ENCODE data around the gene SLC17A9. TPM values are rescaled to one million over a fixed set of nuclear protein-coding genes. Genes with fewer than 3 reads are reported as not detected.

Gene SLC17A9
- total and polyA plus RNA-seq, 7 donors, result 0.32 to 1.0 (median 0.88) TPM

DNA sequence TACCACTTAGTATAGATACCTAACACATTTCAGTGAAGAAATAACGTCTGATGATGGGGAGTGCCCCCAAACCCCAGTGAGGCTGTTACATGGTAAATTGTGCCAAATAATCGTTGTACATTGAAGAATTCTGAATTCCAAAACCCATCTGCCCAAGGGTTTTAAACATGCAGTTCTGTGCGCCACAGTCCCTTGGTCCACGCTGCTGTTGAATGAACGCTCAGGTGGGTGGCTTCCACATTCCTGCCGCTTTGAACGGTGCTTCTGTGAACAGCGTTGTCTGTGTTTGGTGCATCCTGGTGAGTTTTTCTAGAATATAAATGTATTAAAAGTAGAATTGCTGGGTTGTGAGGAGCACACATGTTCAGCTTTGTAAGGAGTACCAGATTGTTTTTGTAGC, 11.6 kb upstream of the SLC17A9 start:
- intact Hi-C loops (cut with DNase I), result no loop called here
- no peak for ATAC-seq
- Histone ChIP-seq H3K4me3 (no peak overlapping the region), H3K27ac (no peak overlapping the region), H3K9me3 (no peaks in the 10 kb centered on the region), H3K36me3 (ENCODE audit: insufficient read depth in 1 of 2, low read depth in 1 of 2) (peaks cover 8 to 52% of the 10 kb centered on the region in 2 donors), H3K4me1 (peaks cover 25% of the 10 kb centered on the region), H3K27me3 (ENCODE audit: insufficient read depth in 3 of 3, low read length in 2 of 3) (no peaks in the 10 kb centered on the region)
- TF ChIP-seq, protein P1, sequence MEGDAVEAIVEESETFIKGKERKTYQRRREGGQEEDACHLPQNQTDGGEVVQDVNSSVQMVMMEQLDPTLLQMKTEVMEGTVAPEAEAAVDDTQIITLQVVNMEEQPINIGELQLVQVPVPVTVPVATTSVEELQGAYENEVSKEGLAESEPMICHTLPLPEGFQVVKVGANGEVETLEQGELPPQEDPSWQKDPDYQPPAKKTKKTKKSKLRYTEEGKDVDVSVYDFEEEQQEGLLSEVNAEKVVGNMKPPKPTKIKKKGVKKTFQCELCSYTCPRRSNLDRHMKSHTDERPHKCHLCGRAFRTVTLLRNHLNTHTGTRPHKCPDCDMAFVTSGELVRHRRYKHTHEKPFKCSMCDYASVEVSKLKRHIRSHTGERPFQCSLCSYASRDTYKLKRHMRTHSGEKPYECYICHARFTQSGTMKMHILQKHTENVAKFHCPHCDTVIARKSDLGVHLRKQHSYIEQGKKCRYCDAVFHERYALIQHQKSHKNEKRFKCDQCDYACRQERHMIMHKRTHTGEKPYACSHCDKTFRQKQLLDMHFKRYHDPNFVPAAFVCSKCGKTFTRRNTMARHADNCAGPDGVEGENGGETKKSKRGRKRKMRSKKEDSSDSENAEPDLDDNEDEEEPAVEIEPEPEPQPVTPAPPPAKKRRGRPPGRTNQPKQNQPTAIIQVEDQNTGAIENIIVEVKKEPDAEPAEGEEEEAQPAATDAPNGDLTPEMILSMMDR (IDR thresholded peaks at IDR 0.05), result no peak
- WGBS, 3 donors, result 85 to 87% (median 85%) methylated on average over 8 of the region's 8 CpGs
- DNase-seq, result no peak

DNA sequence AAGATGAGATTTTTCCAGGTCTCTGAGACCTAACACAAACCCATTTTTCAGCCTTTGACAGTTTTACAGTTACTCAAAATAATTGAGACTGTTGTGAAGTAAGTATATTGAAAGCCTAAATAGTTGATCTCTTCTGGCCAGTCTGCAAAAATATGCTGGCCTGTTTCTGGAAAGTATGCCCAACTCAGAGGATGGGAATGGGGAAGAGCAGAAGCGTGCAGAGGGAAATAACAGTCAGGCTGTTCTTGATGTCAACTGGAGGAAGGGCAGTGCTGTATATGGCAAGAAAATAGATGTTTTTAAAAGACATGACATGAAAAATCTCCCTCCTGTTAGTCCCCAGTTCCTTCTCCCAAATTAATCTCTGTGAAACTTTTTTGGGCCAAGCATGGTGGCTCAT, 10.7 kb upstream of the SLC17A9 start:
- Histone ChIP-seq H3K4me1 (peaks cover 19% of the 10 kb centered on the region), H3K27me3 (ENCODE audit: insufficient read depth in 3 of 3, low read length in 2 of 3) (no peaks in the 10 kb centered on the region), H3K27ac (no peak overlapping the region), H3K9me3 (no peaks in the 10 kb centered on the region), H3K36me3 (ENCODE audit: insufficient read depth in 1 of 2, low read depth in 1 of 2) (peaks cover 11 to 60% of the 10 kb centered on the region in 2 donors), H3K4me3 (no peak overlapping the region)
- intact Hi-C loops (cut with DNase I), result no loop called here
- TF ChIP-seq, protein P1 (IDR thresholded peaks at IDR 0.05), result no peak
- no peak for DNase-seq
- WGBS, 3 donors, result 95 to 100% (median 95%) methylated on average over 1 of the region's 1 CpG
- ATAC-seq, result no peak

DNA sequence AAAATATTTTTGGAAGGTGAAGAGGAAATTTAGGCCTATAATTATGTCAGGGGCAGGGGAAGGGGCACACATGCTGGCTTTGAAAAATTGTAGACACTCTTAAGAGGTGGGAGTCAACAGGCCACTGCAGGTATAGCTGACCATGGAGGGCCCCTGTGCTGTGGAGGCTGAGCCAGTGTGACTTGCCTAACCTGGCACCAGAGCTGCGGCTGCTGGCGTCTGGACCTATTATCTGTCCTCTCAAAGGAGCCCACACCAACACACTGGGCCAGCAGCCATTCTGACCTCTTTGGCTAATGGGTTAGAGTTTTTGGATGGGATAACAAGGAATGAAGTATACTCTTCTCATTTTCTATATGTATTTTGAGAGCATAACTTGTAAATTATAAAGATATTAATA, 10.1 kb upstream of the SLC17A9 start:
- TF ChIP-seq, protein P1 (IDR thresholded peaks at IDR 0.05), result no peak
- DNase-seq (no peak), ATAC-seq (no peak)
- peaks cover 22% of the 10 kb centered on the region for H3K4me1 ChIP-seq
- WGBS, 3 donors, result 35 to 56% (median 41%) methylated on average over 2 of the region's 2 CpGs
- no peaks in the 10 kb centered on the region for H3K27me3 ChIP-seq (ENCODE audit: insufficient read depth in 3 of 3, low read length in 2 of 3)
- H3K4me3 ChIP-seq, result no peak overlapping the region
- peaks cover 11 to 66% of the 10 kb centered on the region in 2 donors for H3K36me3 ChIP-seq (ENCODE audit: insufficient read depth in 1 of 2, low read depth in 1 of 2)
- H3K9me3 ChIP-seq, result no peaks in the 10 kb centered on the region
- intact Hi-C loops (cut with DNase I), result no loop called here
- H3K27ac ChIP-seq, result no peak overlapping the region

DNA sequence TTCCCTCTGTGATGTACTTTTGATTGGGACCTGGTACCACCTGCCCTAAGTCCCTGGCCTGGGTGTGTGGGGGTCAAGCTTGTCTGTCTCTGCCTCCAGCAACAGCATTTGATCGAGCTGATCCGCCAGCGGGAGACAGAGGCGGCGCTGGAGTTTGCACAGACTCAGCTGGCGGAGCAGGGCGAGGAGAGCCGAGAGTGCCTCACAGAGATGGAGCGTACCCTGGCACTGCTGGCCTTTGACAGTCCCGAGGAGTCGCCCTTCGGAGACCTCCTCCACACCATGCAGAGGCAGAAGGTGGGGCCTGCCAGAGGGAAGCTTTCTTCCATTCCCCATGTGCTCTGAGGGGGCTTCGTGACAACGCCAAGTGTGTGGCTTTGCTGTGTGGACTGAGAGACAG, 9.1 kb upstream of the SLC17A9 start:
- Histone ChIP-seq H3K9me3 (no peaks in the 10 kb centered on the region), H3K27ac (no peak overlapping the region), H3K36me3 (ENCODE audit: insufficient read depth in 1 of 2, low read depth in 1 of 2) (peaks cover 11 to 75% of the 10 kb centered on the region in 2 donors), H3K27me3 (ENCODE audit: insufficient read depth in 3 of 3, low read length in 2 of 3) (no peaks in the 10 kb centered on the region), H3K4me3 (no peak overlapping the region), H3K4me1 (peaks cover 22% of the 10 kb centered on the region)
- ATAC-seq (no peak), DNase-seq (no peak)
- TF ChIP-seq, protein P1 (IDR thresholded peaks at IDR 0.05), result no peak
- 93 to 95% (median 93%) methylated on average over 14 of the region's 14 CpGs for WGBS, 3 donors
- intact Hi-C loops (cut with DNase I), result no loop called here

DNA sequence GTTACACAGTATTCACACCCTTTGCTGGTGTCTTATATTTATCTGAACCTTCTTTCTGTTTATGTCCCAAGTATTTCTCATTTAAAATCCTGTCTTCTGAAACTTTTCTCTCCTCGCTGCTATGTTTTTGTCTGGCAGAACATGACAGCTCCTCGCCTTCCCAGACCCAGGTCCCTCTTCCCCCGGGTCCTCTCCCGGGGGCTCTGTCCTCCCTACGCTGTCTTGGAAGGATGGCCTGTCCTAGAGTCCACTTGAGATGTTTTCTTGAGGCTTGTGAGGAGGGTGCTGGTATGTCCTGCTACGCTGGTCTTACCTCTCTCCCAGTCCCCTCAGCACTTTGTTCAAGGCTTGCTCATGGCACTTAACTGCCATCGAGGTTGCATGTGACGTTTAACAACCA, 8.3 kb upstream of the SLC17A9 start:
- Histone ChIP-seq H3K9me3 (no peaks in the 10 kb centered on the region), H3K4me1 (peaks cover 16% of the 10 kb centered on the region), H3K27me3 (ENCODE audit: insufficient read depth in 3 of 3, low read length in 2 of 3) (no peaks in the 10 kb centered on the region), H3K36me3 (ENCODE audit: insufficient read depth in 1 of 2, low read depth in 1 of 2) (peaks cover 11 to 83% of the 10 kb centered on the region in 2 donors), H3K27ac (no peak overlapping the region), H3K4me3 (no peak overlapping the region)
- intact Hi-C loops (cut with DNase I), result no loop called here
- 92 to 96% (median 94%) methylated on average over 8 of the region's 8 CpGs for whole genome bisulfite sequencing, 3 donors
- DNase-seq, result no peak
- TF ChIP-seq, protein P1 (IDR thresholded peaks at IDR 0.05), result no peak
- ATAC-seq, result no peak

Data from psoas muscle (tissue), 8 donors.